ENCODE measurements around the gene PDE3A. TPM values are rescaled to one million over a fixed set of nuclear protein-coding genes. Genes with fewer than 3 reads are reported as not detected.

The PDE3A gene
- total RNA-seq, 1 donor from 2014 or later = 8.5 TPM

DNA sequence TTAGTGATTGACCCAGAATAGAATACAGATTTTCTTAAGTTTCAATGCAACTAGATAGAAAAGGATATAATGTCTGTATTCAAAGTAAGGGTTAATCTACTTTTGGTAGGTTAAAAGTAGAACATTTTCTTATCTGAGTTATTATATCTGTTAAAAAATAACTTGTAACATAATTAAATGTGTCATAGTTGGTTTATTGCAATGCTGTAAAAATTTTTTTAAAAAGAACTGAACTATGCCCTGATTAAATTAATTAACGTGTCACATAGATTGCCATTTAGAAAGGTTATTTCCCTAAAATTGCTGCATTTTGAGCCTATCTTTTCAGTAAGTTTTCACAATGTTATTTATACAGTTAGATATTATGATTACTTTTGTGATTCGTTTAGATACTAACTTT is 89.2 kb downstream of the PDE3A start:
- no peak for DNase-seq (ENCODE audit: low spot score)

GRCh38 chr12:20458011-20458410 is 89.7 kb downstream of the PDE3A start:
- DNase-seq (ENCODE audit: low spot score) = no peak

GRCh38 chr12:20459920-20460319 is 91.6 kb downstream of the PDE3A start:
- no peak for DNase-seq (ENCODE audit: low spot score)

DNA sequence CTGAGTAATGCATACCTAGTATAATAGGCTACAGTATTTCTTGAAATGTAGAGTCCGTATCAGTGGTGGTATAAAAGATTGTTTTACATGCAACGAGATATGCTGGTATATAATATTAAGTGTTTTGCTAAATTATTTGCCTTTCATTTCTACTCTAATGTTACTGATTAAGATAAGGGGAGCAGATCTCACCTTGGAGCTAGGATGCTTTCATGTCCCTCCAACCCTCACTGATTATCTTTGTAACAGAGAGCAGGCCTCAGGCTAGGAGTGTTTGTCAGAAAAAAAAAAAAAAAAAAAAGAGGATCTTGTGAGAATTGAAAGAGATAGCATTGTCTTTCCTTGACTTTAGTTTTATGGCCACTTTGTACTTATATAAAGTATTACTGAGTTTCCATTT is 92.6 kb downstream of the PDE3A start:
- no peak for DNase-seq (ENCODE audit: low spot score)

DNA sequence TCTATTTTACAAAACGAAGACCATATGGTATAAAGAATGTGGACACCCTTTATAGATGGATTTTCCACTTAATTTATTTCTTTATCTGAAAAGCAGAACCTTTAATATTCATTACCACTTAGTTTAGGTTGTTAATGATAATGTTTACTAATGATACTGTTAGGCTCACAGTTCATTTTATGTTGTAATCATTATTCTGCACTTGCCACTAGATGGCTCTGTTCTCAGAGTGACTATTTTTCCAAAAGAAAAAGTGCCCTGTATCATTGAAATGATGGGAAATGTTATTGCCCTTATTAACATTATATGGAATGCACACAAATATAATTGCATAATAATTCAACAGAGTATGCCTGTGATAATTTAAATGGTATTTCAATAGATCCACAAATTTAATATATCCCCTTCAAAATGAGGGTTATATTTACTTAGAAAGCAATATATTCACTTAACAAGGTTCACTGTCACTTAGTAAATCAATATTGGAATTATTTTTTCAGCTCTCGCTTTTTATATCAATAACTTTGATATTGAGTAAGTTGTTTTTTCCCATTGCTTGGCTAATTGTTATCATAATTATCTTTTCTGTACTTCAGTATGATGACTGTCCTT is 95.7 kb downstream of the PDE3A start:
- no peak for DNase-seq (ENCODE audit: low spot score)

- DNase-seq (ENCODE audit: low spot score) = no peak
These were observed 101.0 kb downstream of the PDE3A start for GRCh38 chr12:20469300-20469699.

GRCh38 chr12:20469756-20470155 is 101.4 kb downstream of the PDE3A start:
- no peak for DNase-seq (ENCODE audit: low spot score)

DNA sequence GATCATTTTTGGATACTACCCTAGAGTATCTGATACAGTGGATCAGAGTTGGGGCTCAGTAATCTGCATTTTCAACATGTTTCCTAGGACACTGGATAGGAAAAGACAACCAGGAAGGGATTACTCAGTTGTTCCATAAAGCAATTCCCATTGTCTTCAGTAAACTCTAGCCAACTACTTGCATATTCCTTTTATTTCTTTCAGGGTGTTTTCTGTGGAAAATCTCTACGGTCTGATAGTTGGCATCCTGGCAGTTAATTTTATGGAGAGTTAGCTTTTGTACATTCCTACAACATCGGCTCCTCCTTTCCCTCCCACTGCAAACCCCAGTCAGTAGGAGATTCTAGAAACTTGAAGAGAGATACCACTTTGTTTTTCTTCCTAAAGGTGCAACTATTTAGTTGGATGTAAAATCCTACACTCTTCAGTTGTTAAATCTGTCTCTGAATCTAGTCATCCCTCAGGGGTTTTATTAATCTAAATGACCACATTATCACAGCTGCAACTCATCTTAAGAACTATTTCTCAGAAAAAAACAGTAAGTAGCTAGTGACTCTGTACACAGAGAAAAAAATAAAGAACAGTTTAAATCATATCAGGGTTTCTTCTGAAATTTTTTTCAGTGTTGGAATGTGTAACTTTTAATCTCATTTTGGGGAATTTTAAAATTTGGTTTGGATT is 103.9 kb downstream of the PDE3A start:
- DNase-seq (ENCODE audit: low spot score) = no peak

DNA sequence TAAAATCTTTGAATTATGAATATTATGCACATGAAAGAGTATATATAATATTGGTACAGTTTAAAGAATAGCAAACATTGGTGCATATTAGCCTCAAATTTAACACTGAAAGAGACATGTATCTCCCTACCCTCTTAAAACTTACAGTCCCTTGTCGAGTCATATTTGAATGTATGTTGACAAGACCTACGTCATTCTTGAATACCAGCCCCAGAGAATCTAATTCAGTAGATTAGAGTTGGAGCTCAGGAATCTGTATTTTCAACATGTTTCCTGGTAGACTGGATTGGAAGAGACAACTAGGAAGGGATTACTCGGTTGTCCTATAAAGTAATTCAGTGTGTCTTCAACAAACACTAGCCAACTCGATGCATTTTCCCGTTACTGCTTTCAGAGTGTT is 104.8 kb downstream of the PDE3A start:
- no peak for DNase-seq (ENCODE audit: low spot score)

- DNase-seq (ENCODE audit: low spot score) = no peak
These were observed 105.7 kb downstream of the PDE3A start for GRCh38 chr12:20474016-20474415.

DNA sequence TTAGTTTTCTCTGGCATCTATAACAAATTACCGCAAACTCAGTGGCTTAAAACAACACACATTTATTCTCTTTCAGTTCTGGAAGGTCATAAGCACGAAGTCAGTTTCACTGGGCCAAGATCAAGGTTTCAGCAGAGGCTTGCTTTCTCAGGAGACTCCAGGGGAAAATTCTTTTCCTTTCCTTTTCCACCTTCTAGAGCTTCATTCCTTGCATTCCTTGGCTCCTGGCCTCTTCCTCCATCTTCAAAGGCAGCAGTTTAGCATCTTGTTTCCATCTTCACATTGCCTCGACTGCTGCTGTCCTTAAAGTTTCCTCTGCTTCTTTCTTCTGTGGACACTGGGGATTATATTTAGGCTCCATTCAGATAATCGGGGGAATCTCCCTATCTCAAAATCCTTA is 106.1 kb downstream of the PDE3A start:
- DNase-seq (ENCODE audit: low spot score) = no peak

GRCh38 chr12:20475542-20475941 is 107.2 kb downstream of the PDE3A start:
- DNase-seq (ENCODE audit: low spot score) = no peak

DNA sequence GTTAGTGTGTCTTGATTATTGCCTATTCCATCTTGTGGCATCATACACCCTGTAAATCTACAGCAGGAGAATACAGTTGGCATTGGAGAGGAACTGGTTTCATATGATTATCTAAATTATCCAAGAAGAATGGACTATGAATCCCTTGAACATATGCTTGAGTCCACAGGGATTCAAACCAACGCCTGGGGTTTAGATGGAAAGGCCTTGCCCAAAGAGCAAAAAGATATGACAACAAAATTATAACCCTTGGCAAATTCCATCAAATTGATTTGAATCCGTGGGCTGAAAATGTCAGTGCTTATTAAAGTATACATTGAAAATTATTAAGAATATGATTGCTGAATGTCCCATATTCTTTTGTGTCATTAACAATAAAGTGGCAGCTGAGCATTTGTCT is 108.2 kb downstream of the PDE3A start:
- no peak for DNase-seq (ENCODE audit: low spot score)

DNA sequence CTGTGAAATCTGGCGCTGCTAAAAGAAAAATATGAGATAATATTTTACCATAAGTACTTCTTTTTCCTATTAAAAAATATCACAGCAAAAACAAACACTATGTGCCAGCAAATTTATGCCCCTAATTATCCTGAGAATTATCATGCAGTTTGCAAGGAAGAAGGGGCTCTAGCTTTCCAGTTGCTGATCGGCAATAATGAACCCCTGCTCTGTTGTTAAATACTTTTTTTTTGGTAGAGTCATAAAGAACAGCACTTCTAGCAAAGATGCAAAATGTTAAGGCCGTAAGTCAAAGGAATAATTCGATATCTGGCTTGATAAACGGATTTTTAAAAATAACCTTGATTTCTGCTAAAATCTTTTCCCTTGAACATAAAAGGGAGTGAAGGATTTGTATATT is 108.9 kb downstream of the PDE3A start:
- DNase-seq (ENCODE audit: low spot score) = no peak

DNA sequence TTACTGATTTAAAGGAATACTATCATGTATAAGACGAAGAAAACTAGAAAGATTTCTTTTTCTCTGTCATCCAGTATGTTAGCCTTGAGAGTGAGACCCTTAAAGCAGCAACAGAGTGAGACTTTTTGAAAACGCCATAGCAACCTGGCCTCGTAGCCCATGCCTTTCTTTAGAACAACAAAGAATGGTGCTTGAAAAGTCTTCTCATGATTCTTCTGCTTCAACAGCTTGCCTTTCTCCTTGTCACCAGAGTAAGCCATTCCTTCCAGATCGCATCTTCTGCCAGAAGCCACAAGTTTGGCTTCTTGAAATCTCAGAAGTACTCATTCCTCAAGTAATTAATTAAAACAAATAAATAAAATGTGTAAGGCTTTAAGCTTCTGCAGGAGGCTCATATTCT is 109.3 kb downstream of the PDE3A start:
- DNase-seq (ENCODE audit: low spot score) = no peak

DNA sequence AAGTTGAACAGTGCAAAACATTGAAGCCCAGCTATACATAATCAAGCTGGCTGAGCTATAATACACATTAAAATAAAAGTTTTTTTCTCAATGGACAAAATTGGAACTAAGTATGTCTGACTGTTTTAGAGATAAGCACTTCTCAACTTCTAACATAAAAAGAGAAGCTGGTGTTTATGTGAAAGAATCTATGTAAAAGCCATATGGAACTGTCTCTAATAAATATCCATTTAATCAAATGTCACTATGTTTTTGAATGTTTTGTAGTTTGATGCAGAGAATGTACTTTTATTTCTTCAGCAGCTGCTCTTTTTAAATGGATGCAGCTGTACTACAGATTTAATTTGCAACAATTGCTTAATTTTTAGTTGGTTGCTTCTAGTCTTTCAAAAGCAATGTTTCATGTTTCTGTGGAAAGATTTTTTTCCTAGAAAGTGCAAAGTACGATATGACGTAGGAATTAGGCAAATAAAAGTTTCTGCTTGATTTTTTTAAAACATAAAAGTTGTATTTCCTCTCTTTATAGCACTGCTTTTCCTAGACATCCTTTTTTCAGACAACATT is 114.2 kb downstream of the PDE3A start:
- DNase-seq (ENCODE audit: low spot score) = no peak

DNA sequence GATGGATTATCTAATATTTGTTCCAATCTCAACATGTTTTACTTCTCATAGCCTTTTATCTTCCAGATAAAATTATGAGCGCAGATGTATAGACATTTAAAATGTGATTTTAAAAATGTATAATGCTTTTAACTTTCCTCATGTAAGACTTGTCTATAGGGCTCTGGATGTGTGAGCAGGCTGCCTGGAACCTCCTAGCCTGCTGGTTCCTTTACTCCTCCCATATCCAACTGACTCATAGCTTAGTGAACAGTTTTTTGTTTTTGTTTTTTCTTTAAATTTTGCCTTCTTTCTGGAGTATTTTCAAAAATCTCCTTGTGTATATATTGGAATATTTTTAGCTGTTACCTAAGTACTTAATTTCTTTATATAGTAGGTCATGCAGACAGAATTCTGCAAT is 115.4 kb downstream of the PDE3A start:
- DNase-seq (ENCODE audit: low spot score) = no peak

DNA sequence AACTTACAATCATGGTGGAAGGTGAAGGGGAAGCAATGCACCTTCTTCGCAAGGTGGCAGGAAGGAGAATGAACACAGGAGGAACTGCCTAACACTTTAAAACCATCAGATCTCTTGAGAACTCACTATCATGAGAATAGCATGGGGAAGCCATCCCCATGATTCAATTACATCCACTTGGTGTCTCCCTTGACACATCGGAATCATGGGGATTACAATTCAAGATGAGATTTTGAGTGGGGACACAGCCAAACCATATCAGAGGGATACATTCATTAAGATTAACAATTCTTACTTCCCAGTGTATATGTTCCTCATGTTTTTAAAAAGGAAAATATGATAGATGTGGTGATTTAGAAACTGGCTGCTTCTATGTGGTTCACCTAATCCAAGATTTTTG is 117.9 kb downstream of the PDE3A start:
- DNase-seq (ENCODE audit: low spot score) = no peak

DNA sequence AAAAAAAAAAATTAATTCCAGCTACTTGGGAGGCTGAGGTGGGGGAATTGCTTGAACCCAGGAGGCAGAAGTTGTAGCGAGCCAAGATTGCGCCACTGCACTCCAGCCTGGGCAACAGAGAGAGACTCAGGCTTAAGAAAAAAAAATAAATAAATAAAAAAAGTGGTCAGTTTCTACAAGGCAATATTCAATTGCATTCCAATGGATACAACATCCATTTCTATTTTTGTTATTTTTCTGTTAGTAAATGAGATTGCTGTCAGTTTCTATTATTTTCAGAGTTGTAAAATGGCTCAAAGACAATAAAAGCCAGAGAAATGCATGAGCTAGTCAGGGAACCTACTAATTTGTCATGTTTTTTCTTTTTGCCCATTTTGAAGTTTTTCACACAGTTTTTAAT is 119.2 kb downstream of the PDE3A start:
- DNase-seq (ENCODE audit: low spot score) = no peak

- no peak for DNase-seq (ENCODE audit: low spot score)
These were observed 121.3 kb downstream of the PDE3A start for GRCh38 chr12:20489645-20490044.

- no peak for DNase-seq (ENCODE audit: low spot score)
These were observed 121.9 kb downstream of the PDE3A start for GRCh38 chr12:20490213-20490612.

GRCh38 chr12:20491290-20491689 is 123.0 kb downstream of the PDE3A start:
- DNase-seq (ENCODE audit: low spot score) = no peak

GRCh38 chr12:20492251-20492760 is 124.0 kb downstream of the PDE3A start:
- DNase-seq (ENCODE audit: low spot score) = no peak
